Measurements from ENCODE around the gene INPP1. TPM values are rescaled to one million over a fixed set of nuclear protein-coding genes. Genes with fewer than 3 reads are reported as not detected.
"Not testable (repeated sequence)": the region's sequence is repeated elsewhere in the genome, so short reads cannot be mapped to it uniquely, and the experiment has no call there.

INPP1 gene
- total and polyA plus RNA-seq, 2 of the 8 experiments (the other 6 are each of a cell fraction or from before 2014, with no cell fraction given), result 0.88 to 3.0 TPM

GRCh38 chr2:190335225-190335559 is 8.2 kb upstream of the INPP1 start (continued):
- TF ChIP-seq POU5F1 (IDR thresholded peaks at IDR 0.05; ENCODE audit: low read depth, low read length) (no peak), FOSL1 (IDR thresholded peaks at IDR 0.05; ENCODE audit: insufficient read depth, low read depth, low read length) (no peak), YY1 (IDR thresholded peaks at IDR 0.05; ENCODE audit: low read depth, low read length) (no peak), TBP (IDR thresholded peaks at IDR 0.05; ENCODE audit: low read depth, low read length) (no peak), MAX (IDR thresholded peaks at IDR 0.05) (no peak)

GRCh38 chr2:190335584-190335983 is 7.8 kb upstream of the INPP1 start:
- H2BK12ac ChIP-seq (ENCODE audit: low read depth, low read length); H4K8ac ChIP-seq (ENCODE audit: extremely low read depth, insufficient read depth, low read length); H2BK20ac ChIP-seq (ENCODE audit: low read length); CTCF ChIA-PET (ENCODE audit: partially characterized antibody); H3K4me2 ChIP-seq (ENCODE audit: insufficient read depth in 1 of 2, low read depth in 2 of 2, low read length in 2 of 2); H2BK120ac ChIP-seq (replicated peaks; ENCODE audit: low read depth, low read length); H4K5ac ChIP-seq (ENCODE audit: insufficient read length, low read depth, low read length); H3K9ac ChIP-seq (replicated peaks in 1 of 4; ENCODE audit: extremely low read depth in 1 of 4, low read depth in 3 of 4, low read length in 3 of 4); H3K27me3 ChIP-seq (replicated peaks in 1 of 4; ENCODE audit: control insufficient read depth in 3 of 4, extremely low read depth in 1 of 4, insufficient read depth in 3 of 4, low read length in 3 of 4); H3K9me3 ChIP-seq (ENCODE audit: insufficient read depth in 2 of 2, low read depth in 1 of 2, low read length in 1 of 2); H2AFZ ChIP-seq (ENCODE audit: low read length); H2BK15ac ChIP-seq (ENCODE audit: low read length); H4K20me1 ChIP-seq (replicated peaks in 1 of 2; ENCODE audit: control insufficient read depth in 1 of 2, insufficient read depth in 2 of 2, low read length in 2 of 2); H3K23ac ChIP-seq (ENCODE audit: insufficient read length); H3K4me1 ChIP-seq (replicated peaks in 1 of 4; ENCODE audit: control insufficient read depth in 3 of 4, insufficient read depth in 4 of 4, low read length in 3 of 4); H3K18ac ChIP-seq (ENCODE audit: extremely low read depth, low read length); H3K79me1 ChIP-seq (ENCODE audit: low read depth, low read length); H3K36me3 ChIP-seq (ENCODE audit: control insufficient read depth in 2 of 4, insufficient read depth in 4 of 4, low read length in 3 of 4); H2BK5ac ChIP-seq (ENCODE audit: low read depth, low read length); H2AK5ac ChIP-seq (ENCODE audit: low read depth, low read length); H3K4ac ChIP-seq (replicated peaks; ENCODE audit: insufficient read length, low read depth, low read length); POLR2A ChIA-PET (ENCODE audit: partially characterized antibody); H3K4me3 ChIP-seq (ENCODE audit: extremely low read depth in 1 of 4, insufficient read depth in 2 of 4, low read depth in 3 of 4, low read length in 4 of 4); H3K23me2 ChIP-seq (ENCODE audit: low read depth, low read length); H3K79me2 ChIP-seq (ENCODE audit: control insufficient read depth in 1 of 2, insufficient read depth in 2 of 2, low read length in 2 of 2); H4K91ac ChIP-seq (replicated peaks; ENCODE audit: insufficient read length, low read length); FAIRE-seq; H3K14ac ChIP-seq (ENCODE audit: insufficient read length); DNase-seq (ENCODE audit: low read depth in 1 of 2, low spot score in 2 of 2); H3K27ac ChIP-seq (ENCODE audit: low read depth, low read length); H3K56ac ChIP-seq (replicated peaks; ENCODE audit: insufficient read length, low read depth, low read length): not testable (repeated sequence)
- WGBS, 2 experiments (ENCODE audit: extremely low coverage in 1 of 2, insufficient coverage in 1 of 2, insufficient read length in 1 of 2, insufficient replicate concordance in 2 of 2, low coverage in 1 of 2, low lambda C conversion rate in 2 of 2, missing lambda C conversion rate in 1 of 2), result 89% methylated on average over 4 of the region's 4 CpGs; no CpG with 5 or more reads in 1 of the 2 experiments

Data from H1 (cell line).